Tibial nerve (tissue), 4 donors: ENCODE measurements around the gene NACA2.

Experiments
- CTCF ChIP-seq, 5 experiments: fragments of 200-600 bp in 3 of 5; fragments of 450-650 bp in 2 of 5; sonication (generic) in 3 of 5; IDR thresholded peaks; one replicate each; pipeline ENCODE4 v1.5.1; 2016 to 2019; ENCODE audit warnings: antibody characterized with exemption in 5 of 5, mild to moderate bottlenecking in 3 of 5, moderate library complexity in 2 of 5
- EP300 ChIP-seq, 2 donors: sonication (generic); formaldehyde crosslinking; IDR thresholded peaks; one replicate each; pipeline ENCODE4 v1.6.1; 2017; ENCODE audit warnings: antibody characterized with exemption in 2 of 2, mild to moderate bottlenecking in 1 of 2
- POLR2A ChIP-seq, 2 donors: fragments of 450-650 bp; IDR thresholded peaks; one replicate each; pipeline ENCODE4 v1.6.1; 2017; ENCODE audit warnings: antibody characterized with exemption in 2 of 2, mild to moderate bottlenecking in 2 of 2, moderate library complexity in 2 of 2

GRCh38 chr17:61616783-61617182 lies 25.8 kb upstream of the NACA2 start:
- TF ChIP-seq CTCF (IDR thresholded peaks at IDR 0.05) (no peak), EP300 (IDR thresholded peaks at IDR 0.05) (no peak), POLR2A (IDR thresholded peaks at IDR 0.05) (no peak)
